K562 (cell line): Measurements from ENCODE around the gene CRKL. TPM values are rescaled to one million over a fixed set of nuclear protein-coding genes. Genes with fewer than 3 reads are reported as not detected.
A peak's percentile ranks its signal among the peaks of the same experiment; 100 is the strongest.

Experiments used
- ATAC-seq: fragments of 200-7000 bp; cut with Tn5 transposase; 3 replicates; pipeline ENCODE4 v1.9.1; 2020; ENCODE audit warnings: moderate library complexity
- BruUV-seq: library from RNA; stranded (reverse); fragments of 400-500 nt; replicated peaks from 2 replicates; lab custom pipeline; 2021; lab: Mats Ljungman, UMichigan
- CTCF ChIA-PET: fragments of 300-600 bp; formaldehyde crosslinking; extraction: SDS; loops from one replicate; lab custom pipeline; 2021; ENCODE audit warnings: low intra/inter-chr PET ratio; lab: Yijun Ruan, JAX
- POLR2A ChIA-PET: fragments of 300-600, 350-650 bp; sonication (Branson Sonifier 250); formaldehyde crosslinking; extraction: SDS; loops from one replicate; lab custom pipeline; 2021; ENCODE audit warnings: antibody characterized with exemption, inconsistent platforms; lab: Yijun Ruan, JAX
- DNase-seq, 4 experiments: peaks; one replicate each; pipeline versions ENCODE4 v3.0.0 to v3.0.0-alpha.2; 2011 to 2018; ENCODE audit warnings: low spot score in 3 of 4, mixed read lengths in 3 of 4; ENCODE audit errors: extremely low read depth in 1 of 4
- FAIRE-seq: peaks from 2 replicates; lab custom pipeline; 2011; peaks lifted over from hg19 to GRCh38; lab: Jason Lieb, UNC
- H2AFZ ChIP-seq: 2 replicates; pipeline ENCODE4 v1.6.0; 2011; ENCODE audit warnings: low read depth, low read length, control low read depth, inconsistent platforms
- H3K27ac ChIP-seq: fragments of 200-600 bp; 3 replicates; pipeline ENCODE4 v1.8.0; 2011; ENCODE audit warnings: low read depth, mild to moderate bottlenecking, control low read depth, inconsistent platforms, low read length, moderate library complexity, mixed read lengths; ENCODE audit errors: extremely low read depth
- H3K27me3 ChIP-seq, 2 experiments: fragments of 300-600 bp in 1 of 2; 2 replicates in 1 of 2; 3 replicates in 1 of 2; pipeline versions ENCODE4 v1.6.0 to v1.8.0; 2011; ENCODE audit warnings: inconsistent platforms in 2 of 2, low read length in 2 of 2, mild to moderate bottlenecking in 1 of 2, mixed read lengths in 1 of 2, moderate library complexity in 1 of 2; ENCODE audit not compliant: control insufficient read depth in 2 of 2, insufficient read depth in 2 of 2
- H3K36me3 ChIP-seq: fragments of 300-600 bp; 3 replicates; pipeline ENCODE4 v1.8.0; 2011; ENCODE audit warnings: mild to moderate bottlenecking, low read length, inconsistent platforms; ENCODE audit not compliant: control insufficient read depth, insufficient read depth
- H3K4me1 ChIP-seq, 2 experiments: fragments of 200-600 bp in 1 of 2; replicated peaks in 1 of 2; 2 replicates in 1 of 2; 3 replicates in 1 of 2; pipeline versions ENCODE4 v1.5.1 to v1.8.0; 2011; ENCODE audit warnings: inconsistent platforms in 2 of 2, low read length in 2 of 2, mild to moderate bottlenecking in 1 of 2, mixed read lengths in 1 of 2, moderate library complexity in 1 of 2; ENCODE audit not compliant: control insufficient read depth in 2 of 2, insufficient read depth in 2 of 2
- H3K4me2 ChIP-seq: 2 replicates; pipeline ENCODE4 v1.6.1; 2011; ENCODE audit warnings: low read length, control low read depth, inconsistent platforms, mixed read lengths; ENCODE audit not compliant: insufficient read depth
- H3K4me3 ChIP-seq: fragments of 200-600 bp; sonication (generic), shearing (Covaris generic); 2 replicates; pipeline ENCODE4 v1.5.1; 2016; ENCODE audit warnings: control low read depth, inconsistent platforms
- H3K79me2 ChIP-seq: fragments of 200-600 bp; 3 replicates; pipeline ENCODE4 v1.8.0; 2011; ENCODE audit warnings: low read length, inconsistent platforms; ENCODE audit not compliant: control insufficient read depth, insufficient read depth
- H3K9ac ChIP-seq, 2 experiments: 2 replicates each; pipeline versions ENCODE4 v1.6.0 to v1.6.1; 2011; ENCODE audit warnings: low read depth in 2 of 2, low read length in 2 of 2, control low read depth in 1 of 2, inconsistent platforms in 1 of 2, mild to moderate bottlenecking in 1 of 2, mixed read lengths in 1 of 2; ENCODE audit not compliant: insufficient read depth in 1 of 2
- H3K9me1 ChIP-seq: one replicate; pipeline ENCODE4 v1.6.0; 2011; ENCODE audit warnings: inconsistent platforms, mild to moderate bottlenecking, low read length, moderate library complexity; ENCODE audit not compliant: control insufficient read depth, insufficient read depth
- H3K9me3 ChIP-seq: replicated peaks from 2 replicates; pipeline ENCODE4 v1.5.1; 2011; ENCODE audit warnings: low read depth, low read length, inconsistent platforms; ENCODE audit not compliant: control insufficient read depth, insufficient read depth
- H4K20me1 ChIP-seq: replicated peaks from 2 replicates; pipeline ENCODE4 v1.6.1; 2011; ENCODE audit warnings: low read length, inconsistent platforms, mixed read lengths; ENCODE audit not compliant: control insufficient read depth, insufficient read depth
- BRCA1 ChIP-seq, 2 experiments: fragments of 450-650 bp in 1 of 2; sonication (generic) in 1 of 2; formaldehyde crosslinking in 1 of 2; IDR thresholded peaks; 2 replicates each; pipeline versions ENCODE4 v1.5.0 to v1.6.1; 2017 to 2020; ENCODE audit warnings: mild to moderate bottlenecking in 1 of 2, missing genetic modification reagents in 1 of 2
- CHCHD3 ChIP-seq: fragments of 250-450 bp; sonication (Bioruptor Pico); IDR thresholded peaks from 2 replicates; pipeline ENCODE4 v2.1.2; 2022; ENCODE audit warnings: mild to moderate bottlenecking
- RBM15 ChIP-seq: fragments of 200-400 bp; formaldehyde crosslinking; IDR thresholded peaks from 2 replicates; pipeline ENCODE4 v1.6.1; 2018; ENCODE audit warnings: mild to moderate bottlenecking, low read length, moderate library complexity; ENCODE audit not compliant: insufficient read depth
- WGBS: fragments of 100-300 bp; shearing (Covaris generic); methylation state at CpG from one replicate; pipeline ENCODE4 v1.1.6; 2016; ENCODE audit warnings: low coverage, mixed read lengths; ENCODE audit not compliant: insufficient coverage; ENCODE audit errors: missing lambda C conversion rate; 5-methylcytosine and 5-hydroxymethylcytosine counted together
- in situ Hi-C: fragments of 300-500 bp; cut with MboI; formaldehyde crosslinking; loops from 4 replicates; pipeline ENCODE4 v1.15.0; 2018; ENCODE audit warnings: inconsistent platforms, mixed read lengths
- intact Hi-C: fragments of 100-400 bp; cut with micrococcal nuclease; formaldehyde crosslinking; loops from 2 replicates; pipeline ENCODE4 v1.14.2; 2022
- polyA plus RNA-seq, 8 experiments: library from polyadenylated mRNA; depleted of rRNA in 4 of 8; stranded (reverse) in 5 of 8; unstranded in 3 of 8; fragments of >200 nt; fragmentation: Nextera tagmentation in 2 of 8; fragmentation: Illumina TruSeq in 1 of 8; extraction: Ambion mirVana in 2 of 8; extraction: Trizol in 1 of 8; gene quantifications; 2 replicates each; pipeline versions ENCODE4 v1.2.1 to v1.2.3, GENCODE V29; 2011 to 2014; ENCODE audit warnings: inconsistent platforms in 1 of 8, missing spikeins in 1 of 8
- total RNA-seq, 7 experiments: library from RNA; depleted of rRNA in 6 of 7; stranded (reverse); fragments of >200 nt in 6 of 7; fragmentation: Illumina TruSeq in 2 of 7; extraction: Trizol in 2 of 7; gene quantifications; 2 replicates each; pipeline versions ENCODE4 v1.2.1 to v1.2.3, GENCODE V29; 2011 to 2021; ENCODE audit warnings: low replicate concordance in 1 of 7
- TF ChIP-seq, protein P1 (sequence below): fragments of 450-650 bp; IDR thresholded peaks from 2 replicates; pipeline ENCODE4 v1.6.1; 2016; ENCODE audit warnings: mild to moderate bottlenecking, moderate library complexity
- TF ChIP-seq, protein P2 (sequence below): sonication (generic); formaldehyde crosslinking; IDR thresholded peaks from 2 replicates; pipeline ENCODE4 v1.8.1; 2022; ENCODE audit warnings: missing genetic modification reagents

The CRKL gene
- total and polyA plus RNA-seq, 9 of the 15 experiments (the other 6 are each of a cell fraction or from before 2014, with no cell fraction given): 100 to 263 (median 124) TPM

GRCh38 chr22:20904980-20905355, 12.2 kb upstream of the CRKL start (continued):
- no peak for TF ChIP-seq RBM15
- no peak for TF ChIP-seq BRCA1 (IDR thresholded peaks at IDR 0.05)
- no peak for TF ChIP-seq BRCA1 (CRISPR knock-in tag; IDR thresholded peaks at IDR 0.05)

DNA sequence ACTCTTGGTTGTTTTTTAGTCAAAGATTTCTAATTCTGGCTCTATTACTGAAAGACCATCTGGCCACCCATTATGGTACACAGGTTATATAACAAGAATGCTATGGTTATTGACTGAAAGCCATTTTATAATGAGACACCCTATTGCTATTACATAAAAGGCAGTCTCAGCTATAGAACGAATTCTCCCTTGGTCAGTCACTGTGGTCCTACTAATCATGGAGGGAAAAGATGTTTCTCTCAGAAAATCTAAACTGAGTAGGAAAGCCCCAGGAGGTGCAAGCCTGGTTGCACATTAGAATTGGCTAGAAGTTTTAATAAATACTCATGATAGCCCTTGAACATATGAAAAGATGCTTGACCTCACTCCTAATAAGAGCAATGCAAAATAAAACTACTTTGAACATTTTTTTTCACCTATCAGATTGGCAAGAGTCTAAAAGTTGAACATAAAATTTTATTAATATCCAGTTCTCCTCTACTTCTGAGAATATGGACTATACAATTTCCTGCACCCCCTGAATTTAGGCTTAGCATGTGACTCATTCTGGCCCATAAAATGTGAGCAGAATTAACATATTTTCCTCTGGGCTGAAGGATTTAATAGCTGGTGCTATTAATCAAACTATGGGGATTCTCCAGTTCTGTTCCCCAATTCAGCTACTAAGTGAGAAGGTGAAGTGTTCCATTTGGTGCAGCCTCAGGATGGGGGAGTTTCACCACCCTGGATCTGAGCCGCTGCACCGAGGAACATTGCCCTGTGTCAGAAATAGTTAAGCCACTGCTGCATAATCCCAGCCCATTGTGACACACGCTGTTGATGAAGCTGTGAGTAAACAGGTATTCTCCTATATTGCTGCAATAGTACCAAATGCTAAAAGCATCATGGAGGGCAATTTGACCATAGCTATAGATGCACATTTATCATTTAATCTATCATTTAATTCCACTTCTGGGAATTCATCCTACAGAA, 11.5 kb upstream of the CRKL start:
- no peak overlapping the region for H3K4me2 ChIP-seq
- DNase-seq (peak in 3 of 4 experiments; percentile 36 to 51 (median 43)), ATAC-seq (peak; percentile 32; the same call in 2 of the 3 replicates), FAIRE-seq (no peak)
- H3K9me3 ChIP-seq: no peaks in the 10 kb centered on the region
- CTCF ChIA-PET: interaction anchor here (0.5 kb wide), 1 partner anchor 382 kb away, joined by 3 read pairs; no protein-coding TSS in a partner anchor
- H3K9me1 ChIP-seq: no peaks in the 10 kb centered on the region
- POLR2A ChIA-PET: interaction anchor here (0.6 to 54.6 kb wide), 8 partner anchors 10 to 178 kb away, joined by 3 to 1556 read pairs (median 4); partner anchors contain the start of genes AIFM3, CRKL and LZTR1
- no peak overlapping the region for H3K4me3 ChIP-seq
- no peak overlapping the region for H3K9ac ChIP-seq
- H4K20me1 ChIP-seq: no peaks in the 10 kb centered on the region
- H3K79me2 ChIP-seq: no peaks in the 10 kb centered on the region
- intact Hi-C loops (no loop called here), in situ Hi-C loops (no loop called here)
- no peak overlapping the region for H2AFZ ChIP-seq
- no peaks in the 10 kb centered on the region for H3K36me3 ChIP-seq
- H3K27ac ChIP-seq: no peak overlapping the region
- 1% methylated on average over 4 of the region's 4 CpGs for WGBS
- H3K4me1 ChIP-seq: no peaks in the 10 kb centered on the region
- H3K27me3 ChIP-seq: peaks cover 15 to 27% of the 10 kb centered on the region in 2 experiments
- no TSS peak for BruUV-seq
- TF ChIP-seq CHCHD3 (CRISPR knock-in tag): 0 out of 2 replicates have a peak, but pooled peaks have one; percentile 19
- TF ChIP-seq, protein P1, sequence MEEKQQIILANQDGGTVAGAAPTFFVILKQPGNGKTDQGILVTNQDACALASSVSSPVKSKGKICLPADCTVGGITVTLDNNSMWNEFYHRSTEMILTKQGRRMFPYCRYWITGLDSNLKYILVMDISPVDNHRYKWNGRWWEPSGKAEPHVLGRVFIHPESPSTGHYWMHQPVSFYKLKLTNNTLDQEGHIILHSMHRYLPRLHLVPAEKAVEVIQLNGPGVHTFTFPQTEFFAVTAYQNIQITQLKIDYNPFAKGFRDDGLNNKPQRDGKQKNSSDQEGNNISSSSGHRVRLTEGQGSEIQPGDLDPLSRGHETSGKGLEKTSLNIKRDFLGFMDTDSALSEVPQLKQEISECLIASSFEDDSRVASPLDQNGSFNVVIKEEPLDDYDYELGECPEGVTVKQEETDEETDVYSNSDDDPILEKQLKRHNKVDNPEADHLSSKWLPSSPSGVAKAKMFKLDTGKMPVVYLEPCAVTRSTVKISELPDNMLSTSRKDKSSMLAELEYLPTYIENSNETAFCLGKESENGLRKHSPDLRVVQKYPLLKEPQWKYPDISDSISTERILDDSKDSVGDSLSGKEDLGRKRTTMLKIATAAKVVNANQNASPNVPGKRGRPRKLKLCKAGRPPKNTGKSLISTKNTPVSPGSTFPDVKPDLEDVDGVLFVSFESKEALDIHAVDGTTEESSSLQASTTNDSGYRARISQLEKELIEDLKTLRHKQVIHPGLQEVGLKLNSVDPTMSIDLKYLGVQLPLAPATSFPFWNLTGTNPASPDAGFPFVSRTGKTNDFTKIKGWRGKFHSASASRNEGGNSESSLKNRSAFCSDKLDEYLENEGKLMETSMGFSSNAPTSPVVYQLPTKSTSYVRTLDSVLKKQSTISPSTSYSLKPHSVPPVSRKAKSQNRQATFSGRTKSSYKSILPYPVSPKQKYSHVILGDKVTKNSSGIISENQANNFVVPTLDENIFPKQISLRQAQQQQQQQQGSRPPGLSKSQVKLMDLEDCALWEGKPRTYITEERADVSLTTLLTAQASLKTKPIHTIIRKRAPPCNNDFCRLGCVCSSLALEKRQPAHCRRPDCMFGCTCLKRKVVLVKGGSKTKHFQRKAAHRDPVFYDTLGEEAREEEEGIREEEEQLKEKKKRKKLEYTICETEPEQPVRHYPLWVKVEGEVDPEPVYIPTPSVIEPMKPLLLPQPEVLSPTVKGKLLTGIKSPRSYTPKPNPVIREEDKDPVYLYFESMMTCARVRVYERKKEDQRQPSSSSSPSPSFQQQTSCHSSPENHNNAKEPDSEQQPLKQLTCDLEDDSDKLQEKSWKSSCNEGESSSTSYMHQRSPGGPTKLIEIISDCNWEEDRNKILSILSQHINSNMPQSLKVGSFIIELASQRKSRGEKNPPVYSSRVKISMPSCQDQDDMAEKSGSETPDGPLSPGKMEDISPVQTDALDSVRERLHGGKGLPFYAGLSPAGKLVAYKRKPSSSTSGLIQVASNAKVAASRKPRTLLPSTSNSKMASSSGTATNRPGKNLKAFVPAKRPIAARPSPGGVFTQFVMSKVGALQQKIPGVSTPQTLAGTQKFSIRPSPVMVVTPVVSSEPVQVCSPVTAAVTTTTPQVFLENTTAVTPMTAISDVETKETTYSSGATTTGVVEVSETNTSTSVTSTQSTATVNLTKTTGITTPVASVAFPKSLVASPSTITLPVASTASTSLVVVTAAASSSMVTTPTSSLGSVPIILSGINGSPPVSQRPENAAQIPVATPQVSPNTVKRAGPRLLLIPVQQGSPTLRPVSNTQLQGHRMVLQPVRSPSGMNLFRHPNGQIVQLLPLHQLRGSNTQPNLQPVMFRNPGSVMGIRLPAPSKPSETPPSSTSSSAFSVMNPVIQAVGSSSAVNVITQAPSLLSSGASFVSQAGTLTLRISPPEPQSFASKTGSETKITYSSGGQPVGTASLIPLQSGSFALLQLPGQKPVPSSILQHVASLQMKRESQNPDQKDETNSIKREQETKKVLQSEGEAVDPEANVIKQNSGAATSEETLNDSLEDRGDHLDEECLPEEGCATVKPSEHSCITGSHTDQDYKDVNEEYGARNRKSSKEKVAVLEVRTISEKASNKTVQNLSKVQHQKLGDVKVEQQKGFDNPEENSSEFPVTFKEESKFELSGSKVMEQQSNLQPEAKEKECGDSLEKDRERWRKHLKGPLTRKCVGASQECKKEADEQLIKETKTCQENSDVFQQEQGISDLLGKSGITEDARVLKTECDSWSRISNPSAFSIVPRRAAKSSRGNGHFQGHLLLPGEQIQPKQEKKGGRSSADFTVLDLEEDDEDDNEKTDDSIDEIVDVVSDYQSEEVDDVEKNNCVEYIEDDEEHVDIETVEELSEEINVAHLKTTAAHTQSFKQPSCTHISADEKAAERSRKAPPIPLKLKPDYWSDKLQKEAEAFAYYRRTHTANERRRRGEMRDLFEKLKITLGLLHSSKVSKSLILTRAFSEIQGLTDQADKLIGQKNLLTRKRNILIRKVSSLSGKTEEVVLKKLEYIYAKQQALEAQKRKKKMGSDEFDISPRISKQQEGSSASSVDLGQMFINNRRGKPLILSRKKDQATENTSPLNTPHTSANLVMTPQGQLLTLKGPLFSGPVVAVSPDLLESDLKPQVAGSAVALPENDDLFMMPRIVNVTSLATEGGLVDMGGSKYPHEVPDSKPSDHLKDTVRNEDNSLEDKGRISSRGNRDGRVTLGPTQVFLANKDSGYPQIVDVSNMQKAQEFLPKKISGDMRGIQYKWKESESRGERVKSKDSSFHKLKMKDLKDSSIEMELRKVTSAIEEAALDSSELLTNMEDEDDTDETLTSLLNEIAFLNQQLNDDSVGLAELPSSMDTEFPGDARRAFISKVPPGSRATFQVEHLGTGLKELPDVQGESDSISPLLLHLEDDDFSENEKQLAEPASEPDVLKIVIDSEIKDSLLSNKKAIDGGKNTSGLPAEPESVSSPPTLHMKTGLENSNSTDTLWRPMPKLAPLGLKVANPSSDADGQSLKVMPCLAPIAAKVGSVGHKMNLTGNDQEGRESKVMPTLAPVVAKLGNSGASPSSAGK: no peak
- TF ChIP-seq, protein P2, sequence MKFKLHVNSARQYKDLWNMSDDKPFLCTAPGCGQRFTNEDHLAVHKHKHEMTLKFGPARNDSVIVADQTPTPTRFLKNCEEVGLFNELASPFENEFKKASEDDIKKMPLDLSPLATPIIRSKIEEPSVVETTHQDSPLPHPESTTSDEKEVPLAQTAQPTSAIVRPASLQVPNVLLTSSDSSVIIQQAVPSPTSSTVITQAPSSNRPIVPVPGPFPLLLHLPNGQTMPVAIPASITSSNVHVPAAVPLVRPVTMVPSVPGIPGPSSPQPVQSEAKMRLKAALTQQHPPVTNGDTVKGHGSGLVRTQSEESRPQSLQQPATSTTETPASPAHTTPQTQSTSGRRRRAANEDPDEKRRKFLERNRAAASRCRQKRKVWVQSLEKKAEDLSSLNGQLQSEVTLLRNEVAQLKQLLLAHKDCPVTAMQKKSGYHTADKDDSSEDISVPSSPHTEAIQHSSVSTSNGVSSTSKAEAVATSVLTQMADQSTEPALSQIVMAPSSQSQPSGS: no peak
